Transverse colon (tissue), 4 donors: ENCODE results near the gene CANX. TPM values are rescaled to one million over a fixed set of nuclear protein-coding genes. Genes with fewer than 3 reads are reported as not detected.

Source experiments
- DNase-seq: peaks from one replicate; pipeline ENCODE4 v3.0.0-alpha.2; 2019
- H3K27ac ChIP-seq, 4 donors: fragments of 200-600 bp; sonication (generic); 2 replicates each; pipeline ENCODE4 v1.5.1; 2016 to 2018; ENCODE audit warnings: inconsistent platforms in 4 of 4
- H3K27me3 ChIP-seq: fragments of 200-600 bp; sonication (generic); 2 replicates; pipeline ENCODE4 v1.5.1; 2017; ENCODE audit warnings: inconsistent platforms
- H3K36me3 ChIP-seq, 4 donors: fragments of 200-600 bp; sonication (generic); 2 replicates each; pipeline ENCODE4 v1.5.1; 2017 to 2019; ENCODE audit warnings: inconsistent platforms in 4 of 4
- H3K4me1 ChIP-seq, 4 donors: fragments of 200-600 bp; sonication (generic); 2 replicates each; pipeline ENCODE4 v1.5.1; 2017 to 2020; ENCODE audit warnings: inconsistent platforms in 4 of 4
- H3K4me3 ChIP-seq, 4 donors: fragments of 200-600 bp; sonication (generic); 1 replicate in 1 of 4; 2 replicates in 3 of 4; pipeline versions ENCODE4 v1.5.1 to v1.6.1; 2017 to 2019; ENCODE audit warnings: inconsistent platforms in 4 of 4
- H3K9me3 ChIP-seq, 2 donors: fragments of 200-600 bp; sonication (generic); 2 replicates each; pipeline ENCODE4 v1.5.1; 2017 to 2019; ENCODE audit warnings: inconsistent platforms in 2 of 2
- EP300 ChIP-seq: sonication (generic); formaldehyde crosslinking; IDR thresholded peaks from one replicate; pipeline ENCODE4 v1.6.1; 2017; ENCODE audit warnings: antibody characterized with exemption, low read depth
- POLR2A ChIP-seq: fragments of 450-650 bp; IDR thresholded peaks from one replicate; pipeline ENCODE4 v1.6.1; 2016; ENCODE audit warnings: antibody characterized with exemption, mild to moderate bottlenecking, moderate library complexity
- POLR2AphosphoS5 ChIP-seq, 3 donors: sonication (generic); formaldehyde crosslinking; IDR thresholded peaks; one replicate each; pipeline ENCODE4 v1.6.1; 2016; ENCODE audit warnings: antibody characterized with exemption in 3 of 3
- WGBS, 2 donors: methylation state at CpG; one replicate each; pipeline ENCODE4 v1.1.5; 2018; ENCODE audit warnings: low coverage in 1 of 2; 5-methylcytosine and 5-hydroxymethylcytosine counted together
- in situ Hi-C, 4 donors: fragments of 200-750 bp; cut with MboI; loops; one replicate each; pipeline versions ENCODE4 v1.15.0 to v1.15.1; 2017; ENCODE audit warnings: low sequenced_read_pairs in 3 of 4, low pct_ligation_motif_present in 1 of 4, low pct_unique_long_range_greater_than_20kb in 1 of 4
- intact Hi-C: fragments of 100-400 bp; cut with DNase I; formaldehyde crosslinking; loops from one replicate; pipeline ENCODE4 v1.15.1; 2023; ENCODE audit warnings: low total_unique reads
- total RNA-seq, 4 donors: library from RNA; depleted of rRNA; stranded (reverse); fragments of >200 nt; gene quantifications; one replicate each; pipeline ENCODE4 v1.1.0, GENCODE V29; 2016
- TF ChIP-seq, protein P1 (sequence below), 5 experiments: fragments of 200-600 bp in 3 of 5; fragments of 450-650 bp in 2 of 5; sonication (generic) in 3 of 5; IDR thresholded peaks; 1 replicate in 2 of 5; 2 replicates in 3 of 5; pipeline ENCODE4 v1.5.1; 2016 to 2017; ENCODE audit warnings: antibody characterized with exemption in 5 of 5, inconsistent platforms in 3 of 5, mild to moderate bottlenecking in 2 of 5, moderate library complexity in 1 of 5

CANX gene
- total RNA-seq, 4 donors from 2014 or later: 124 to 398 (median 270) TPM

GRCh38 chr5:179668391-179668790, 30.4 kb upstream of the CANX start:
- intact Hi-C loops (no loop called here), in situ Hi-C loops (no loop called here)
- peak; percentile 19 for DNase-seq
- WGBS, 2 donors: 59 to 72% methylated on average over 5 to 7 of the region's 7 CpGs
- Histone ChIP-seq H3K4me3 (no peak overlapping the region), H3K4me1 (no peaks in the 10 kb centered on the region), H3K36me3 (peaks cover 0 to 5% (median 0%) of the 10 kb centered on the region in 4 donors), H3K27me3 (no peaks in the 10 kb centered on the region), H3K9me3 (no peaks in the 10 kb centered on the region), H3K27ac (no peak overlapping the region)
- TF ChIP-seq, protein P1, sequence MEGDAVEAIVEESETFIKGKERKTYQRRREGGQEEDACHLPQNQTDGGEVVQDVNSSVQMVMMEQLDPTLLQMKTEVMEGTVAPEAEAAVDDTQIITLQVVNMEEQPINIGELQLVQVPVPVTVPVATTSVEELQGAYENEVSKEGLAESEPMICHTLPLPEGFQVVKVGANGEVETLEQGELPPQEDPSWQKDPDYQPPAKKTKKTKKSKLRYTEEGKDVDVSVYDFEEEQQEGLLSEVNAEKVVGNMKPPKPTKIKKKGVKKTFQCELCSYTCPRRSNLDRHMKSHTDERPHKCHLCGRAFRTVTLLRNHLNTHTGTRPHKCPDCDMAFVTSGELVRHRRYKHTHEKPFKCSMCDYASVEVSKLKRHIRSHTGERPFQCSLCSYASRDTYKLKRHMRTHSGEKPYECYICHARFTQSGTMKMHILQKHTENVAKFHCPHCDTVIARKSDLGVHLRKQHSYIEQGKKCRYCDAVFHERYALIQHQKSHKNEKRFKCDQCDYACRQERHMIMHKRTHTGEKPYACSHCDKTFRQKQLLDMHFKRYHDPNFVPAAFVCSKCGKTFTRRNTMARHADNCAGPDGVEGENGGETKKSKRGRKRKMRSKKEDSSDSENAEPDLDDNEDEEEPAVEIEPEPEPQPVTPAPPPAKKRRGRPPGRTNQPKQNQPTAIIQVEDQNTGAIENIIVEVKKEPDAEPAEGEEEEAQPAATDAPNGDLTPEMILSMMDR (IDR thresholded peaks at IDR 0.05): peak; percentile 31 to 41 (median 33)
- no peak for TF ChIP-seq EP300

GRCh38 chr5:179678223-179679013, 20.3 kb upstream of the CANX start:
- Histone ChIP-seq H3K27ac (peak overlapping the region; percentile 85 to 98 (median 94)), H3K4me1 (peaks cover 5 to 26% (median 16%) of the 10 kb centered on the region in 4 donors), H3K4me3 (peak overlapping the region; percentile 57 to 78 (median 60)), H3K9me3 (no peaks in the 10 kb centered on the region), H3K27me3 (no peaks in the 10 kb centered on the region), H3K36me3 (no peaks in the 10 kb centered on the region)
- intact Hi-C loops: no loop called here
- TF ChIP-seq, protein P1 (IDR thresholded peaks at IDR 0.05): peak in 1 of 5 experiments; percentile 47
- peak; percentile 92 for TF ChIP-seq POLR2A
- no peak for TF ChIP-seq EP300
- TF ChIP-seq POLR2AphosphoS5 (IDR thresholded peaks at IDR 0.05): peak; percentile 91 to 98 (median 95)
- peak; percentile 97 for DNase-seq
- in situ Hi-C loops: no loop called here
- WGBS, 2 donors: 2% methylated on average over 59 of the region's 78 CpGs; no CpG with 5 or more reads in 1 of the 2 donors

DNA sequence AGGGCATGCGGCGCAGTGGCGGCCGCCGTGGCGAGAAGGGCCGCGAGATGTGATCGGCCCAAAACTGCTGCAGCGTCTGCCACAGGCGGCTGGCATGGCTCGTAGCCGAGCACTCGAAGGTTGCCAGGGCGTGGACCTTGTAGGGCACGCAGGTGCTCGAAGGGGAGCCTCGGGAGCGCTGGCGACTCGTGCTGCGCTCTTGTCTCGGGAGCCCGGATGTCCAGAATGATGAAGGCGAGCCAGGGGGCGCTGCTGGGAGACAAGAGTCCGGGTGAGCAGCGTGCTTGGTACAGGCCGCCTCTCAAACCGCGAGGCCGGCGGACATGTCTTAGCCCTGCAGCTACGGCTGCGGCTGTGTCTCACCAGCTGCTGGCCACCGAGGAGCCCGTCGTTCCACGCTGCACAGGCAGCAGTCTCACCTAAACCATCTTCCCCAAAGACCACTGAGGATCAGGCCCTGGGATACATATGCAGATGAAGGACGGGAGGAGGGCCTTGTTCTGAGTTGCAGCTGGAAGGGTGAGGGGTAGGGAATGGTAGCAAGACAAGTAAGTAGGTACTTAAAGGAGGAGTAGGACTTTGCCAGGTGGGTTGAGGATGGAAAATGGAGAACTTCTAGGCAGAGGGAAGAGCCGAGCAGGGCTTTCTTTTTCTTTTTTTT, 19.6 kb upstream of the CANX start:
- in situ Hi-C loops (no loop called here), intact Hi-C loops (no loop called here)

More for the DNA sequence above, 19.6 kb upstream of the CANX start:
- Histone ChIP-seq H3K36me3 (no peaks in the 10 kb centered on the region), H3K4me1 (peaks cover 5 to 26% (median 16%) of the 10 kb centered on the region in 4 donors), H3K9me3 (no peaks in the 10 kb centered on the region), H3K27ac (peak overlapping the region; percentile 85 to 98 (median 94)), H3K27me3 (no peaks in the 10 kb centered on the region), H3K4me3 (peak overlapping the region; percentile 41 to 63 (median 58))
- TF ChIP-seq EP300: no peak
- TF ChIP-seq POLR2A: no peak
- peak in 1 of 3 donors; percentile 21 for TF ChIP-seq POLR2AphosphoS5 (IDR thresholded peaks at IDR 0.05)
- TF ChIP-seq, protein P1 (IDR thresholded peaks at IDR 0.05): peak in 2 of 5 experiments; percentile 17 to 37
- peak; percentile 84 for DNase-seq
- WGBS, 2 donors: 69% methylated on average over 39 of the region's 41 CpGs; no CpG with 5 or more reads in 1 of the 2 donors
